GM21576 (cell line): ENCODE results near the gene BAZ2B.

Source experiments
- ATAC-seq: cut with Tn5 transposase; IDR thresholded peaks from one replicate; pipeline ENCODE4 v1.9.1; 2021; ENCODE audit warnings: mild to moderate bottlenecking, moderate library complexity; ENCODE audit not compliant: unreplicated experiment

Gene BAZ2B

GRCh38 chr2:159270744-159271379 is 345.5 kb downstream of the BAZ2B start:
- no peak for ATAC-seq
